Activated naive CD4-positive, alpha-beta T cell treated with Interleukin-2 at 50 U/mL for 16 hours (primary cell): ENCODE results near the gene ACSF3.

ENCODE experiments used
- DNase-seq: peaks from one replicate; pipeline ENCODE4 v3.0.0-alpha.2; 2020

Gene ACSF3

GRCh38 chr16:89093602-89094251, at the start of gene ACSF3:
ACSF3 (plus strand) TSS chr16:89093852; CDS start chr16:89100682, 6,830 bp downstream.
- peak; percentile 71 for DNase-seq

- DNase-seq: no peak
These were observed 49.1 kb upstream of the ACSF3 start for GRCh38 chr16:89044418-89045180.

- DNase-seq: no peak
These were observed 48.4 kb upstream of the ACSF3 start for GRCh38 chr16:89045181-89045815.

GRCh38 chr16:89045881-89046280, 47.8 kb upstream of the ACSF3 start:
- no peak for DNase-seq

- DNase-seq: no peak
These were observed 47.2 kb upstream of the ACSF3 start for GRCh38 chr16:89046491-89046890.

GRCh38 chr16:89047331-89048089, 46.1 kb upstream of the ACSF3 start:
- DNase-seq: no peak

GRCh38 chr16:89048090-89048725, 45.4 kb upstream of the ACSF3 start:
- DNase-seq: no peak

- DNase-seq: no peak
These were observed 44.7 kb upstream of the ACSF3 start for GRCh38 chr16:89048871-89049422.

- DNase-seq: no peak
These were observed 44.1 kb upstream of the ACSF3 start for GRCh38 chr16:89049484-89050118.

- no peak for DNase-seq
These were observed 43.4 kb upstream of the ACSF3 start for GRCh38 chr16:89050119-89050867.

GRCh38 chr16:89050868-89051311, 42.8 kb upstream of the ACSF3 start:
- no peak for DNase-seq

GRCh38 chr16:89051521-89052166, 42.0 kb upstream of the ACSF3 start:
- no peak for DNase-seq

- no peak for DNase-seq
These were observed 41.3 kb upstream of the ACSF3 start for GRCh38 chr16:89052191-89052889.

- DNase-seq: no peak
These were observed 40.5 kb upstream of the ACSF3 start for GRCh38 chr16:89052890-89053724.

GRCh38 chr16:89053725-89054029, 40.0 kb upstream of the ACSF3 start:
- DNase-seq: no peak

GRCh38 chr16:89054261-89054661, 39.4 kb upstream of the ACSF3 start:
- no peak for DNase-seq

GRCh38 chr16:89054714-89055113, 38.9 kb upstream of the ACSF3 start:
- no peak for DNase-seq

- DNase-seq: no peak
These were observed 38.3 kb upstream of the ACSF3 start for GRCh38 chr16:89055313-89055712.

- DNase-seq: no peak
These were observed 37.6 kb upstream of the ACSF3 start for GRCh38 chr16:89055894-89056555.
